IPS-18a (cell line): ENCODE data around the gene ZNF507.

Experiments used
- H3K27ac ChIP-seq: one replicate; pipeline ENCODE4 v1.5.1; 2013; ENCODE audit warnings: low read length
- H3K27me3 ChIP-seq: one replicate; pipeline ENCODE4 v1.6.1; 2013; ENCODE audit warnings: mild to moderate bottlenecking, low read length; ENCODE audit not compliant: control insufficient read depth, insufficient read depth
- H3K36me3 ChIP-seq: one replicate; pipeline ENCODE4 v1.6.1; 2013; ENCODE audit warnings: low read depth, low read length; ENCODE audit not compliant: control insufficient read depth
- H3K4me1 ChIP-seq: one replicate; pipeline ENCODE4 v1.6.1; 2013; ENCODE audit warnings: low read depth, low read length; ENCODE audit not compliant: control insufficient read depth
- H3K4me3 ChIP-seq: one replicate; pipeline ENCODE4 v1.5.1; 2013; ENCODE audit warnings: low read length
- H3K9ac ChIP-seq: one replicate; pipeline ENCODE4 v1.6.1; 2013; ENCODE audit warnings: mild to moderate bottlenecking, low read length, moderate library complexity
- H3K9me3 ChIP-seq: one replicate; pipeline ENCODE4 v1.6.1; 2013; ENCODE audit warnings: low read depth, low read length; ENCODE audit not compliant: control insufficient read depth

ZNF507 gene

GRCh38 chr19:32343550-32344262, 1.7 kb upstream of the ZNF507 start:
- Histone ChIP-seq H3K36me3 (peaks cover 16% of the 10 kb centered on the region), H3K27ac (no peak overlapping the region), H3K9ac (no peak overlapping the region), H3K9me3 (no peaks in the 10 kb centered on the region), H3K4me3 (no peak overlapping the region), H3K4me1 (peaks cover 6% of the 10 kb centered on the region), H3K27me3 (no peaks in the 10 kb centered on the region)

- peak overlapping the region; percentile 96 for H3K4me3 ChIP-seq
- H3K27me3 ChIP-seq = no peaks in the 10 kb centered on the region
- H3K9me3 ChIP-seq = no peaks in the 10 kb centered on the region
- peaks cover 6% of the 10 kb centered on the region for H3K4me1 ChIP-seq
- no peak overlapping the region for H3K27ac ChIP-seq
- H3K9ac ChIP-seq = peak overlapping the region; percentile 92
- H3K36me3 ChIP-seq = peaks cover 34% of the 10 kb centered on the region
These were observed 1.5 kb downstream of the ZNF507 start for GRCh38 chr19:32346901-32347300.

GRCh38 chr19:32347573-32347972, 2.2 kb downstream of the ZNF507 start:
- Histone ChIP-seq H3K4me3 (no peak overlapping the region), H3K9ac (no peak overlapping the region)

GRCh38 chr19:32349051-32349450, 3.6 kb downstream of the ZNF507 start:
- Histone ChIP-seq H3K36me3 (peaks cover 52% of the 10 kb centered on the region), H3K4me3 (no peak overlapping the region), H3K9ac (no peak overlapping the region), H3K27ac (no peak overlapping the region), H3K27me3 (no peaks in the 10 kb centered on the region), H3K4me1 (peaks cover 6% of the 10 kb centered on the region), H3K9me3 (no peaks in the 10 kb centered on the region)

More at GRCh38 chr19:32347573-32347972, 2.2 kb downstream of the ZNF507 start:
- no peaks in the 10 kb centered on the region for H3K27me3 ChIP-seq
- H3K36me3 ChIP-seq = peaks cover 37% of the 10 kb centered on the region
- no peak overlapping the region for H3K27ac ChIP-seq
- H3K4me1 ChIP-seq = peaks cover 6% of the 10 kb centered on the region
- no peaks in the 10 kb centered on the region for H3K9me3 ChIP-seq

- no peaks in the 10 kb centered on the region for H3K27me3 ChIP-seq
- H3K4me3 ChIP-seq = no peak overlapping the region
- H3K36me3 ChIP-seq = peaks cover 60% of the 10 kb centered on the region
These were observed 4.5 kb downstream of the ZNF507 start for GRCh38 chr19:32349724-32350470.

GRCh38 chr19:32350471-32350865, 5.1 kb downstream of the ZNF507 start:
- Histone ChIP-seq H3K4me3 (no peak overlapping the region), H3K4me1 (peaks cover 6% of the 10 kb centered on the region), H3K27ac (no peak overlapping the region)

More at GRCh38 chr19:32349724-32350470, 4.5 kb downstream of the ZNF507 start:
- no peaks in the 10 kb centered on the region for H3K9me3 ChIP-seq
- H3K4me1 ChIP-seq = peaks cover 6% of the 10 kb centered on the region
- no peak overlapping the region for H3K9ac ChIP-seq
- H3K27ac ChIP-seq = no peak overlapping the region

GRCh38 chr19:32350987-32351348, 5.6 kb downstream of the ZNF507 start:
- H3K4me3 ChIP-seq = no peak overlapping the region
- H3K9me3 ChIP-seq = no peaks in the 10 kb centered on the region
- H3K27me3 ChIP-seq = no peaks in the 10 kb centered on the region
- H3K36me3 ChIP-seq = peaks cover 70% of the 10 kb centered on the region
- peaks cover 6% of the 10 kb centered on the region for H3K4me1 ChIP-seq
- H3K9ac ChIP-seq = no peak overlapping the region
- H3K27ac ChIP-seq = no peak overlapping the region

More at GRCh38 chr19:32350471-32350865, 5.1 kb downstream of the ZNF507 start:
- no peaks in the 10 kb centered on the region for H3K27me3 ChIP-seq
- H3K36me3 ChIP-seq = peaks cover 66% of the 10 kb centered on the region
- no peaks in the 10 kb centered on the region for H3K9me3 ChIP-seq
- H3K9ac ChIP-seq = no peak overlapping the region

GRCh38 chr19:32352241-32352630, 6.8 kb downstream of the ZNF507 start:
- Histone ChIP-seq H3K9ac (no peak overlapping the region), H3K36me3 (peaks cover 80% of the 10 kb centered on the region), H3K9me3 (no peaks in the 10 kb centered on the region), H3K27me3 (no peaks in the 10 kb centered on the region), H3K27ac (no peak overlapping the region), H3K4me1 (no peaks in the 10 kb centered on the region), H3K4me3 (no peak overlapping the region)

- no peak overlapping the region for H3K9ac ChIP-seq
- no peak overlapping the region for H3K4me3 ChIP-seq
- H3K9me3 ChIP-seq = no peaks in the 10 kb centered on the region
- H3K27me3 ChIP-seq = no peaks in the 10 kb centered on the region
- no peak overlapping the region for H3K27ac ChIP-seq
- H3K4me1 ChIP-seq = no peaks in the 10 kb centered on the region
- H3K36me3 ChIP-seq = peaks cover 81% of the 10 kb centered on the region
These were observed 8.9 kb downstream of the ZNF507 start for GRCh38 chr19:32354345-32354744.

GRCh38 chr19:32355309-32355708, 9.9 kb downstream of the ZNF507 start:
- no peak overlapping the region for H3K4me3 ChIP-seq
- H3K27ac ChIP-seq = no peak overlapping the region
- no peak overlapping the region for H3K9ac ChIP-seq
- no peaks in the 10 kb centered on the region for H3K27me3 ChIP-seq
- H3K36me3 ChIP-seq = peaks cover 81% of the 10 kb centered on the region
- H3K9me3 ChIP-seq = no peaks in the 10 kb centered on the region
- no peaks in the 10 kb centered on the region for H3K4me1 ChIP-seq

- Histone ChIP-seq H3K4me1 (no peaks in the 10 kb centered on the region), H3K27me3 (no peaks in the 10 kb centered on the region), H3K27ac (no peak overlapping the region), H3K9ac (no peak overlapping the region), H3K9me3 (no peaks in the 10 kb centered on the region), H3K4me3 (no peak overlapping the region), H3K36me3 (peaks cover 92% of the 10 kb centered on the region)
These were observed 12.3 kb downstream of the ZNF507 start for GRCh38 chr19:32357720-32358119.

- Histone ChIP-seq H3K4me1 (no peaks in the 10 kb centered on the region), H3K4me3 (no peak overlapping the region), H3K9ac (no peak overlapping the region), H3K9me3 (no peaks in the 10 kb centered on the region), H3K36me3 (peaks cover 92% of the 10 kb centered on the region), H3K27ac (no peak overlapping the region), H3K27me3 (no peaks in the 10 kb centered on the region)
These were observed 12.9 kb downstream of the ZNF507 start for GRCh38 chr19:32358321-32358720.
